Measurements from ENCODE around the gene MGAT4A. TPM values are rescaled to one million over a fixed set of nuclear protein-coding genes. Genes with fewer than 3 reads are reported as not detected.
A peak's percentile ranks its signal among the peaks of the same experiment; 100 is the strongest.

MGAT4A gene
- total and polyA plus RNA-seq, 2 of the 13 experiments (the other 11 are each of a cell fraction or from before 2014, with no cell fraction given) = 47.2 to 90.9 TPM

DNA sequence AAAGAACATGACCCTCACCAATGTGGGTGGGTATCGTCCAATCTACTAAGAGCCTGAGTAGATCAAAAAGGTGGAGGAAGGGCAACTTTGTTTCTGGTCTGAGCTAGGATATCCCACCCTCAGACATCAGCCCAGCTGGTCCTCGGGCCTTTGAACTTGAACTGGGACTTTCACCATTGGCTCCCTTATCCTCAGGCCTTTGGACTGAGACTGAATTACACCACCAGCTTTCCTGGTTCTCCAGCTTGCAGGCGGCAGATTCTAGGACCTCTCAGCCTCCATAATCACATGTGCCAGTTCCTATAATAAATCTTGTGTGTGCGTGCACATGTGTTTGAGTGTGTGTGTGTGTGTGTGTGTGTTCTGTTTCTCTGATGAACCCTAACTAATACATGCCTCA is 10.6 kb downstream of the MGAT4A start:
- no peak for FAIRE-seq
- Histone ChIP-seq H3K4me3 (replicated peaks in 1 of 3; ENCODE audit: insufficient read depth in 1 of 3, low read depth in 2 of 3, low read length in 3 of 3) (no peak overlapping the region), H3K4me2 (ENCODE audit: low read depth, low read length) (no peak overlapping the region), H3K36me3 (replicated peaks in 1 of 2; ENCODE audit: control insufficient read depth in 1 of 2, insufficient read depth in 2 of 2, low read length in 2 of 2) (peaks cover 15 to 44% of the 10 kb centered on the region in 2 experiments), H3K27me3 (ENCODE audit: control insufficient read depth in 1 of 2, insufficient read depth in 2 of 2, low read length in 2 of 2) (no peaks in the 10 kb centered on the region), H3K79me2 (ENCODE audit: insufficient read depth, low read length) (peaks cover 74% of the 10 kb centered on the region), H3K4me1 (ENCODE audit: insufficient read depth, low read length) (peaks cover 45% of the 10 kb centered on the region), H3K9me3 (ENCODE audit: low read length) (no peaks in the 10 kb centered on the region), H2AFZ (ENCODE audit: low read length) (no peak overlapping the region), H3K27ac (ENCODE audit: extremely low read length, insufficient read depth, low read length) (no peak overlapping the region), H4K20me1 (ENCODE audit: insufficient read depth, low read length) (no peaks in the 10 kb centered on the region), H3K9ac (ENCODE audit: insufficient read depth, low read depth, low read length) (no peak overlapping the region)
- BruUV-seq (replicated peaks) = no TSS peak
- in situ Hi-C loops (cut with HindIII; ENCODE audit: extremely low pct_ligation_motif_present, low pct_unique_long_range_greater_than_20kb) = no loop called here
- intact Hi-C loops (cut with micrococcal nuclease; ENCODE audit: unreplicated experiment) = no loop called here
- TF ChIP-seq HNF4A (CRISPR knock-in tag; IDR thresholded peaks at IDR 0.05) = peak; percentile 67
- no peak for TF ChIP-seq ZNF367 (CRISPR knock-in tag; IDR thresholded peaks at IDR 0.05; ENCODE audit: borderline replicate concordance)
- TF ChIP-seq, protein P1, sequence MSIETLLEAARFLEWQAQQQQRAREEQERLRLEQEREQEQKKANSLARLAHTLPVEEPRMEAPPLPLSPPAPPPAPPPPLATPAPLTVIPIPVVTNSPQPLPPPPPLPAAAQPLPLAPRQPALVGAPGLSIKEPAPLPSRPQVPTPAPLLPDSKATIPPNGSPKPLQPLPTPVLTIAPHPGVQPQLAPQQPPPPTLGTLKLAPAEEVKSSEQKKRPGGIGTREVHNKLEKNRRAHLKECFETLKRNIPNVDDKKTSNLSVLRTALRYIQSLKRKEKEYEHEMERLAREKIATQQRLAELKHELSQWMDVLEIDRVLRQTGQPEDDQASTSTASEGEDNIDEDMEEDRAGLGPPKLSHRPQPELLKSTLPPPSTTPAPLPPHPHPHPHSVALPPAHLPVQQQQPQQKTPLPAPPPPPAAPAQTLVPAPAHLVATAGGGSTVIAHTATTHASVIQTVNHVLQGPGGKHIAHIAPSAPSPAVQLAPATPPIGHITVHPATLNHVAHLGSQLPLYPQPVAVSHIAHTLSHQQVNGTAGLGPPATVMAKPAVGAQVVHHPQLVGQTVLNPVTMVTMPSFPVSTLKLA (IDR thresholded peaks at IDR 0.05) = peak; percentile 49
- TF ChIP-seq, protein P2, sequence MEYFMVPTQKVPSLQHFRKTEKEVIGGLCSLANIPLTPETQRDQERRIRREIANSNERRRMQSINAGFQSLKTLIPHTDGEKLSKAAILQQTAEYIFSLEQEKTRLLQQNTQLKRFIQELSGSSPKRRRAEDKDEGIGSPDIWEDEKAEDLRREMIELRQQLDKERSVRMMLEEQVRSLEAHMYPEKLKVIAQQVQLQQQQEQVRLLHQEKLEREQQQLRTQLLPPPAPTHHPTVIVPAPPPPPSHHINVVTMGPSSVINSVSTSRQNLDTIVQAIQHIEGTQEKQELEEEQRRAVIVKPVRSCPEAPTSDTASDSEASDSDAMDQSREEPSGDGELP (IDR thresholded peaks at IDR 0.05; ENCODE audit: borderline replicate concordance, low read depth) = 0 out of 2 replicates have a peak, but pooled peaks have one; percentile 29
- ChIA-PET CTCF (ENCODE audit: low intra/inter-chr PET ratio, low total read pairs) (no interaction called here), POLR2A (interaction anchor here (1.1 to 2.2 kb wide), 3 partner anchors 10 to 16 kb away, joined by 3 to 9 read pairs (median 7); partner anchors contain the start of gene MGAT4A)
- 95% methylated on average over 4 of the region's 4 CpGs for WGBS (ENCODE audit: low lambda C conversion rate)
- ATAC-seq = no peak
- DNase-seq (ENCODE audit: low spot score) = no peak

DNA sequence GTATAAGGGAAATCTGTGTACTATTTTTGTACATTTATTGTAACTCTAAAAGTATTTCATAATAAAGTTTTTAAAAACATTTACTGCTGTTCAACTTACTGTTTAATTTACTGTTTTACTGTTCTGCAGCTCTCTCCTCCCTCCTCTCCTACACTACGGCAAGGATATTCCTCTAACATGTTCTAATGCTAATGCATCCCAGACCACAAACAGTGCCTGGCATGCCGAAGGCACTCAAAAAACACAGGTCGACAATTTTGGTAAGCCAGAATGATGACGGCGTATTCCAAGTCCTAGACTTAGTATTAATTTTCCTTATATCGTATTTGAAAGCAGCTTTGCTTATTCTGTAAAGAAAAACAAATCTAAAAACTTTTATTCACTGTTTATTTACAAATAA is 13.3 kb downstream of the MGAT4A start:
- ChIA-PET POLR2A (interaction anchor here (1.4 kb wide), 1 partner anchor 13 kb away, joined by 3 read pairs; no protein-coding TSS in a partner anchor), CTCF (ENCODE audit: low intra/inter-chr PET ratio, low total read pairs) (no interaction called here)
- H3K79me2 ChIP-seq (ENCODE audit: insufficient read depth, low read length) = peaks cover 69% of the 10 kb centered on the region
- H2AFZ ChIP-seq (ENCODE audit: low read length) = no peak overlapping the region
- H3K4me3 ChIP-seq (replicated peaks in 1 of 3; ENCODE audit: insufficient read depth in 1 of 3, low read depth in 2 of 3, low read length in 3 of 3) = no peak overlapping the region
- no peaks in the 10 kb centered on the region for H3K27me3 ChIP-seq (ENCODE audit: control insufficient read depth in 1 of 2, insufficient read depth in 2 of 2, low read length in 2 of 2)
- H3K36me3 ChIP-seq (replicated peaks in 1 of 2; ENCODE audit: control insufficient read depth in 1 of 2, insufficient read depth in 2 of 2, low read length in 2 of 2) = peaks cover 10 to 20% of the 10 kb centered on the region in 2 experiments
- DNase-seq (ENCODE audit: low spot score) (no peak), ATAC-seq (no peak), FAIRE-seq (no peak)
- no peaks in the 10 kb centered on the region for H3K9me3 ChIP-seq (ENCODE audit: low read length)
- H3K4me2 ChIP-seq (ENCODE audit: low read depth, low read length) = no peak overlapping the region
- no peak overlapping the region for H3K9ac ChIP-seq (ENCODE audit: insufficient read depth, low read depth, low read length)
- BruUV-seq (replicated peaks) = no TSS peak
- in situ Hi-C loops (cut with HindIII; ENCODE audit: extremely low pct_ligation_motif_present, low pct_unique_long_range_greater_than_20kb) (no loop called here), intact Hi-C loops (cut with micrococcal nuclease; ENCODE audit: unreplicated experiment) (no loop called here)
- peaks cover 27% of the 10 kb centered on the region for H3K4me1 ChIP-seq (ENCODE audit: insufficient read depth, low read length)
- WGBS (ENCODE audit: low lambda C conversion rate) = 95% methylated on average over 6 of the region's 6 CpGs
- H4K20me1 ChIP-seq (ENCODE audit: insufficient read depth, low read length) = no peaks in the 10 kb centered on the region
- H3K27ac ChIP-seq (ENCODE audit: extremely low read length, insufficient read depth, low read length) = no peak overlapping the region
- TF ChIP-seq, protein P3, sequence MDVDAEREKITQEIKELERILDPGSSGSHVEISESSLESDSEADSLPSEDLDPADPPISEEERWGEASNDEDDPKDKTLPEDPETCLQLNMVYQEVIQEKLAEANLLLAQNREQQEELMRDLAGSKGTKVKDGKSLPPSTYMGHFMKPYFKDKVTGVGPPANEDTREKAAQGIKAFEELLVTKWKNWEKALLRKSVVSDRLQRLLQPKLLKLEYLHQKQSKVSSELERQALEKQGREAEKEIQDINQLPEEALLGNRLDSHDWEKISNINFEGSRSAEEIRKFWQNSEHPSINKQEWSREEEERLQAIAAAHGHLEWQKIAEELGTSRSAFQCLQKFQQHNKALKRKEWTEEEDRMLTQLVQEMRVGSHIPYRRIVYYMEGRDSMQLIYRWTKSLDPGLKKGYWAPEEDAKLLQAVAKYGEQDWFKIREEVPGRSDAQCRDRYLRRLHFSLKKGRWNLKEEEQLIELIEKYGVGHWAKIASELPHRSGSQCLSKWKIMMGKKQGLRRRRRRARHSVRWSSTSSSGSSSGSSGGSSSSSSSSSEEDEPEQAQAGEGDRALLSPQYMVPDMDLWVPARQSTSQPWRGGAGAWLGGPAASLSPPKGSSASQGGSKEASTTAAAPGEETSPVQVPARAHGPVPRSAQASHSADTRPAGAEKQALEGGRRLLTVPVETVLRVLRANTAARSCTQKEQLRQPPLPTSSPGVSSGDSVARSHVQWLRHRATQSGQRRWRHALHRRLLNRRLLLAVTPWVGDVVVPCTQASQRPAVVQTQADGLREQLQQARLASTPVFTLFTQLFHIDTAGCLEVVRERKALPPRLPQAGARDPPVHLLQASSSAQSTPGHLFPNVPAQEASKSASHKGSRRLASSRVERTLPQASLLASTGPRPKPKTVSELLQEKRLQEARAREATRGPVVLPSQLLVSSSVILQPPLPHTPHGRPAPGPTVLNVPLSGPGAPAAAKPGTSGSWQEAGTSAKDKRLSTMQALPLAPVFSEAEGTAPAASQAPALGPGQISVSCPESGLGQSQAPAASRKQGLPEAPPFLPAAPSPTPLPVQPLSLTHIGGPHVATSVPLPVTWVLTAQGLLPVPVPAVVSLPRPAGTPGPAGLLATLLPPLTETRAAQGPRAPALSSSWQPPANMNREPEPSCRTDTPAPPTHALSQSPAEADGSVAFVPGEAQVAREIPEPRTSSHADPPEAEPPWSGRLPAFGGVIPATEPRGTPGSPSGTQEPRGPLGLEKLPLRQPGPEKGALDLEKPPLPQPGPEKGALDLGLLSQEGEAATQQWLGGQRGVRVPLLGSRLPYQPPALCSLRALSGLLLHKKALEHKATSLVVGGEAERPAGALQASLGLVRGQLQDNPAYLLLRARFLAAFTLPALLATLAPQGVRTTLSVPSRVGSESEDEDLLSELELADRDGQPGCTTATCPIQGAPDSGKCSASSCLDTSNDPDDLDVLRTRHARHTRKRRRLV (CRISPR knock-in tag; IDR thresholded peaks at IDR 0.05) = no peak
- TF ChIP-seq ZNF317 (CRISPR knock-in tag; IDR thresholded peaks at IDR 0.05) (no peak), ZNF235 (CRISPR knock-in tag; IDR thresholded peaks at IDR 0.05; ENCODE audit: borderline replicate concordance) (no peak), BRCA1 (CRISPR knock-in tag; IDR thresholded peaks at IDR 0.05) (no peak), MAFK (conservative IDR thresholded peaks at IDR 0.05 in 1 of 2, IDR thresholded peaks at IDR 0.05 in 1 of 2; ENCODE audit: low read length in 2 of 2) (0 out of 4 replicates have a peak, but pooled peaks of 1 of the 2 experiments have one; percentile 37)
